HG02642 (cell line): Measurements from ENCODE around the gene OR1I1.

Experiments used
- ATAC-seq: cut with Tn5 transposase; IDR thresholded peaks from one replicate; pipeline ENCODE4 v1.9.1; 2021; ENCODE audit warnings: mild to moderate bottlenecking; ENCODE audit not compliant: unreplicated experiment, poor library complexity

Gene OR1I1

DNA sequence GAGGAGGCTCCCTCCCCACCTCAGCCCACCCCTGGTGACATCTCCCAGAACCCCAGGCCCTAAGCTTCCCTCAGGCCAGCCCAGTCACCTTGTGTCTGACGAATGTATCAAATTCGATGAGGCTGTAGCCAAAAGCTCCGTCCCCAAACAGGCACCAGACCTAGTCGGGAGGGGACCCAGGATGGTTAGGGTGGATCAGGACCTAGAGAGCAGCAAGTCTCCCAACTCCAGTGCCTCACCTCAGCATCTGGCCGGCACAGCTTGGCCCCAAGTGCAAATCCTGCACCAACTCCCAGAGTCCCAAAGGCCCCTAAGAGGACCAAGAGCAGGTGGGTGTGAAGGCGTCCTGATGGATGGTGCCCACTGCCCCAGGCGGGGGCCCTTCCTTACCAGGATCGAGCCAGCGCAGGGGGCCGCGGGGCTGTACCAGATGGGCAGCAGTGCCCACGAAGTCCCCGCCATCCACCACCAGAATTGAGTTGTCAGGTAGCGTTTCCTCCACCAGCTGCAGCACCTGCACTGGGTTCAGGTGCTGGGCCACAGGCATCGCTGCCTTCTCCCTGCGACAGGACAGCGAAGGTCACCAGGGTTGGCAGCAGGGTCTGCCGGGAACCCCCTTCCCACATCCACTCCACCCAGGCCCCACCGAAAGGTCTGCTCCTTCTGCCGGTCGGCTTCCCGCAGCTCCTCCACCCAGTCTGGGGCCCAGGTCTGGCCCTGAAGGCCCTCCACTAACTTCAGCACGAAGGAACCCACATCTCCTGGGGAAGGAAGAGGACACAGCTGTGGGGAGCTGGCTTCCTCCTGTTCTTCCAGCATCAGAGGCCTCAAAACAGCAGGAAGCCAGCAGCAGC lies 34.0 kb downstream of the OR1I1 start:
- no peak for ATAC-seq

- no peak for ATAC-seq
Measured at GRCh38 chr19:15116856-15117255, 34.8 kb downstream of the OR1I1 start.

DNA sequence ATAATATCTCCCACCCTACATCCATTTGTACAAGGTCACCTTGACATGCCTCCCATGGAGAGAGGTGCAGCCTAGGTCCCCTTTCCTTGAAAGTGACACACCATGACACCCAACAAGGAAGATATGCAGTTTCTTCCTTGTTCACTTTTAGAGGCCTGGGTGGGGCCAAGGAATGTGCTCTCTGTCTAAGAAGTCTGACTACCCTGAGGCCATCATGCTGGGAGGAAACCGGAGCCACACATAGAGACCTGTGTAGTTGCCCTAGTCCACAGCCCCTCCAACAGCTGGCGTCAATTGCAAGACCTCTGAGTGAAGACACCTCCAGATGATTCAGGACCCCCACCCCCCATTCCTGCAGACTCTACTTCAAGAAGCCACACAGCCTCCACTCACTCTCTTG lies 36.2 kb downstream of the OR1I1 start:
- ATAC-seq, result no peak

- ATAC-seq, result no peak
Measured at GRCh38 chr19:15118789-15119494, 36.9 kb downstream of the OR1I1 start.

- ATAC-seq, result no peak
Measured at GRCh38 chr19:15120135-15121026, 38.4 kb downstream of the OR1I1 start.

DNA sequence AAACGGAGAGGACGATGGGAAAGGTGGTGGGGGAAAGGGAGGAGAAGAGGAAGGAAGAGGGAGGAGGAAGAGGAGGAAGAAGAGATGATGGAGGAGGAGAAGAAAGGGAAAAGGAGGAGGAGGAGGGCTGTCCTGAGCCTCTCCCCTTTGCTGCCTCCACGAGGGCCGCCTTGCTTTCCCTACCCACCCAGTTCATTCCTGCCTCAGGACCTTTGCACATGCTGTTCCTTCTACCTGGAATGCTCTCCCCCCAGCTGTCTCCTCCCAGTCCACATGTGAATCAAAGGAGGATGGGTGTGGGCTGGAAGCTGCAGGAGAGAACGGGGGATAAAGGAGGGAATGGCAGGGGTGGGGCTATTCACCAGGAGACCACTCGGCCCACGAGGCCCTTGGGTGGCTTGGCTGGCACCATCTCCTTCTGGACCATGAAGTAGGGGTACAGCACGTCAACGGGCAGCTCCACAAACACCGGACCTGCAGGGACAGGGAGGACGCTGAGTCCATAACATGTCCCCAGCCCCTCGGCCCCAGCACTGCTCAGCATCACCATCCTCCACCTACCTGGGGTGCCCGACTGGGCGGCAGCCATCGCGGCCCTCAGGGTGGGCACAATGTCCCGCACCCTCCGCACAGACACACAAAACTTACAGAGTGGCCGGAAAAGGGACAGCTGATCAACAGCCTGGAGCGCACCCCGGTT lies 40.5 kb downstream of the OR1I1 start:
- ATAC-seq, result no peak

- no peak for ATAC-seq
Measured at GRCh38 chr19:15123031-15123890, 41.2 kb downstream of the OR1I1 start.

GRCh38 chr19:15123900-15124299 lies 41.9 kb downstream of the OR1I1 start:
- ATAC-seq, result no peak

- peak; percentile 1 for ATAC-seq
Measured at GRCh38 chr19:15124572-15125231, 42.7 kb downstream of the OR1I1 start.

- ATAC-seq, result peak; percentile 92
Measured at GRCh38 chr19:15125232-15126067, 43.4 kb downstream of the OR1I1 start.

DNA sequence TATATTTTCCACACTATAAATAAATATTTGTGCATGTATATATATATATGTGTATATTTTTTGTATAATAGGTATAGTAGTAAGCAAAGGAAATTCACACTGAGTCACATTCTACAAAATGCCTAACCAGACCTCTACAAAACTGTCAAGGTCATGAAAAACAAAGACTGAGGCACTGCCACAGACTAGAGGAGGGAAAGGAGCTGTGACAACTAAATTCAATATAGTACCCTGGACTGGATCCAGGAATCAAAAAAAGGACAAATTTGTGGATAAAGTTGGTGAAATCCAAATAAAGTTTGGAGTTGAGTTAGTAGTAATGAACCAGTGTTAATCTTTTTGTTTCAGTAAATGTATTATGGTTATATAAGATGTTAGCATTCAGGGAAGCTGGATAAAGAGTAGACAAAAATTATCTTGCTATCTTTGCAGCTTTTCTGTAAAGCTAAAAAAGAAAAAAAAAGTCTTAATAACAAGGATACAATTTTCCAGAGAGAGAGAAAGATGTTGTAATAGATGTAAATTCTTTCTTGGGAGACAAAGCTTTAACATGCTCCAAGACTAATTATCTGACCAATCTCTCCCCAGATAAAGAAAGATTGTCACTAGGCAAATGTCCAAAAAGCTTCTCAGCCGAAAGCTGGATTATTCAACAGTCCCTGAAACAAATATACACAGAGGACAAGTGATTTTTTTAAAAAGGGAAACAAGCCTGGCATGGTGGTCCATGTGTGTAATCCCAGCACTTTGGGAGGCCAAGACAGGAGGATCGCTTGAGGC lies 44.3 kb downstream of the OR1I1 start:
- no peak for ATAC-seq

GRCh38 chr19:15128162-15128770 lies 46.3 kb downstream of the OR1I1 start:
- no peak for ATAC-seq

DNA sequence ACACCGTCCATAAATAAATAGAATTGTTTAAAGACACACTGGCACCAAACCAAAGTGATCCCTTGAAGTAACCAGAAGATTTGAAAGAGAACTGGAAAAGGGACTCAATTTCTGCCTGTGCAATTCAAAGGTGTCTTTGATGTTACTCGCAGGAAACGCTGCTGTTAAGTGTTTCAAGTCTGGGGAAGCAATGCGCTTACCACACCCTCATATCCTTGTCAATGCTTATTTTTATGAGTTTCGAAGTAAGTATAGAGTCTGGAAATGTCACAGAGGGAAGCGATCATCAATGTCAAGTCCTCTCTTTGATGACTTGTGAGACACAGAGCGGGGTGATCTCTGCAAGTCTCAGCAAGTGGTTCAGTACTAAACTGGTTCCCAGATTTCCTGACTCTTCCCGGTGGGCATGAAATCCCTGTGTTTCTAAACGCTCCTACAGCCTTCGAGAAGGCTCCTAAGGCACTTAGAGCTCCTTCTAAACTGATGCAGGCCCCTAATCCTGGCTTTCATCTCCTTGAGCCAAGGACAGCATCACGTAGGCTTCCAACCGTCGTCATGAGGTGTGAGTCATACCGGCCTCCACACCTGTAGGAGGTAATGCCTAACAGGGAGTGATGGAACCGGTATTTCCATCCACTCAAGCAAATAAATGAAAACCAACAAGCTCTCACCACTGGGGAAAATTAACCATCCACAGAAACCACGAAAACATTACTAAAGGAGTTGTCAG lies 48.0 kb downstream of the OR1I1 start:
- no peak for ATAC-seq

DNA sequence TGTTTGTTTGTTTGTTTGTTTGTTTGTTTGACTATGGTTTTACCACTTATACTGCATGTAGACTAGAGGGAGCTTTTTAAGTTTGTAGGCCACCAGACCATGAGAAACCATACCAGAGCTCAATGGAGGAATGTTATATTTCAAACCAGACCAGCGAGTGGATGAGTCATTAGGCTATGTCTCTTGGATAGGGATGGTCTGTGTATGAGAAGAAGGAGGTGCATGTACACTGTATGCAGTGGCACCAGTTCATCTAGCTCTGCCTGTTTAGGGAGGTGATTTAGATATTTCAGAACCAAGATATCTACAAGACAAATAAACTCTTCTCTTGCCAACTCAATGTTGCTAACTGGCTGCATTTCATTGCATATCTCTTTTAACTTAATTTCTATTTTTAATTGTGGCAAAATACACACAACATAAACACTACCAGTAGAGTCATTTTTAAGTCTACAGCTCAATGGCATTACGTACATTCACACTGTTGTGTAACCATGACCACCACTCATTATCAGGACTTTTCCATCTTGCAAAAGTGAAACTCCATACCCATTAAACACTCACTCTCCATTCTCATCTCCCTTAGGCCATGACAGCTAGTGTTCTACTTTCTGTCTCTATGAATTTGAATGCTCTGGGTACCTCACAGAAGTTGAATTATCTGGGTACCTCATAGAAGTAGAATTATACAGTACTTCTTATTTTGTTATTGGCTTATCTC lies 54.4 kb downstream of the OR1I1 start:
- no peak for ATAC-seq

- no peak for ATAC-seq
Measured at GRCh38 chr19:15137777-15138176, 55.8 kb downstream of the OR1I1 start.
